K562 (cell line): ENCODE results near the gene HDAC5. TPM values are rescaled to one million over a fixed set of nuclear protein-coding genes. Genes with fewer than 3 reads are reported as not detected.

ENCODE experiments used
- ARID4B ChIP-seq: sonication (generic); formaldehyde crosslinking; IDR thresholded peaks from 2 replicates; pipeline ENCODE4 v1.8.0; 2022; ENCODE audit warnings: mild to moderate bottlenecking, missing genetic modification reagents
- ATF1 ChIP-seq, 2 experiments: fragments of 450-650 bp in 1 of 2; IDR thresholded peaks; 2 replicates each; pipeline ENCODE4 v1.6.1; 2016; ENCODE audit warnings: missing compliant biosample characterization in 1 of 2, missing genetic modification characterization in 1 of 2
- CTCFL ChIP-seq: IDR thresholded peaks from 2 replicates; pipeline ENCODE4 v1.6.1; 2011; ENCODE audit warnings: borderline replicate concordance, low read depth, mild to moderate bottlenecking, moderate library complexity, low read length; ENCODE audit not compliant: insufficient read depth, poor library complexity, severe bottlenecking
- EP300 ChIP-seq: IDR thresholded peaks from 2 replicates; pipeline ENCODE4 v1.6.1; 2012; ENCODE audit warnings: low read length, improper control_type of control experiment
- ETS2 ChIP-seq: IDR thresholded peaks from 2 replicates; pipeline ENCODE4 v1.6.1; 2016; ENCODE audit warnings: borderline replicate concordance, missing genetic modification characterization, mild to moderate bottlenecking, moderate library complexity, missing compliant biosample characterization; ENCODE audit not compliant: poor library complexity, severe bottlenecking
- HDAC8 ChIP-seq: fragments of 450-650 bp; IDR thresholded peaks from 2 replicates; pipeline ENCODE4 v1.6.1; 2016; ENCODE audit warnings: mild to moderate bottlenecking, missing genetic modification characterization, moderate library complexity, missing compliant biosample characterization
- HNRNPH1 ChIP-seq: fragments of 200-400 bp; formaldehyde crosslinking; optimal IDR thresholded peaks from 2 replicates; pipeline ENCODE3; 2017; ENCODE audit warnings: low read depth, mild to moderate bottlenecking, low read length, moderate library complexity
- MECOM ChIP-seq: fragments of 250-450 bp; sonication (Bioruptor Pico); IDR thresholded peaks from 2 replicates; pipeline ENCODE4 v1.8.0; 2022; ENCODE audit warnings: inconsistent platforms
- MYNN ChIP-seq, 2 experiments: sonication (generic); formaldehyde crosslinking in 1 of 2; IDR thresholded peaks; 2 replicates each; pipeline versions ENCODE4 v1.5.0 to v1.6.1; 2016 to 2020; ENCODE audit warnings: antibody characterized with exemption in 1 of 2, missing genetic modification reagents in 1 of 2
- NBN ChIP-seq: fragments of 450-650 bp; IDR thresholded peaks from 2 replicates; pipeline ENCODE4 v1.6.1; 2016; ENCODE audit warnings: low read depth, mild to moderate bottlenecking
- NR4A1 ChIP-seq, 2 experiments: fragments of 250-450 bp in 1 of 2; fragments of 450-650 bp in 1 of 2; sonication (Bioruptor Pico) in 1 of 2; IDR thresholded peaks; 2 replicates each; pipeline versions ENCODE4 v1.4.0 to v1.6.1; 2016 to 2020; ENCODE audit warnings: mild to moderate bottlenecking in 2 of 2, missing compliant biosample characterization in 1 of 2, missing genetic modification characterization in 1 of 2, moderate library complexity in 1 of 2
- POLR2G ChIP-seq: fragments of 200-400 bp; formaldehyde crosslinking; IDR thresholded peaks from 2 replicates; pipeline ENCODE4 v1.6.1; 2017; ENCODE audit warnings: low read depth, mild to moderate bottlenecking, antibody characterized with exemption, low read length, moderate library complexity
- PURB ChIP-seq: sonication (generic); formaldehyde crosslinking; IDR thresholded peaks from 2 replicates; pipeline ENCODE4 v1.9.0; 2021; ENCODE audit warnings: low read depth, mild to moderate bottlenecking, missing genetic modification reagents
- SIN3A ChIP-seq, 2 experiments: fragments of 150-350 bp in 1 of 2; IDR thresholded peaks; 2 replicates each; pipeline ENCODE4 v1.6.1; 2011 to 2016; ENCODE audit warnings: borderline replicate concordance in 2 of 2, low read depth in 2 of 2, low read length in 2 of 2, mild to moderate bottlenecking in 2 of 2, moderate library complexity in 2 of 2; ENCODE audit not compliant: control insufficient read depth in 1 of 2
- SMARCA4 ChIP-seq: fragments of 450-650 bp; IDR thresholded peaks from 2 replicates; pipeline ENCODE4 v1.6.1; 2016
- SP1 ChIP-seq: sonication (generic); formaldehyde crosslinking; IDR thresholded peaks from 2 replicates; pipeline ENCODE4 v1.8.1; 2022; ENCODE audit warnings: mild to moderate bottlenecking, missing genetic modification reagents
- SREBF2 ChIP-seq: sonication (generic); formaldehyde crosslinking; IDR thresholded peaks from 2 replicates; pipeline ENCODE4 v1.4.0; 2020; ENCODE audit warnings: mild to moderate bottlenecking, missing genetic modification reagents
- TAF1 ChIP-seq: IDR thresholded peaks from 2 replicates; pipeline ENCODE4 v1.6.1; 2011; ENCODE audit warnings: mild to moderate bottlenecking, low read length, moderate library complexity; ENCODE audit not compliant: insufficient read depth, control insufficient read depth, severe bottlenecking; ENCODE audit errors: extremely low read depth
- ZNF282 ChIP-seq: sonication (generic); formaldehyde crosslinking; IDR thresholded peaks from 2 replicates; pipeline ENCODE4 v1.8.1; 2023; ENCODE audit warnings: missing genetic modification reagents
- ZNF444 ChIP-seq: fragments of 250-450 bp; sonication (Bioruptor Pico); IDR thresholded peaks from 2 replicates; pipeline ENCODE4 v1.4.0; 2020; ENCODE audit warnings: mild to moderate bottlenecking, moderate library complexity
- ZNF764 ChIP-seq: fragments of 250-450 bp; sonication (Bioruptor Pico); IDR thresholded peaks from 2 replicates; pipeline ENCODE4 v1.4.0; 2020; ENCODE audit warnings: low read depth, mild to moderate bottlenecking, moderate library complexity
- polyA plus RNA-seq, 8 experiments: library from polyadenylated mRNA; depleted of rRNA in 4 of 8; stranded (reverse) in 5 of 8; unstranded in 3 of 8; fragments of >200 nt; fragmentation: Nextera tagmentation in 2 of 8; fragmentation: Illumina TruSeq in 1 of 8; extraction: Ambion mirVana in 2 of 8; extraction: Trizol in 1 of 8; gene quantifications; 2 replicates each; pipeline versions ENCODE4 v1.2.1 to v1.2.3, GENCODE V29; 2011 to 2014; ENCODE audit warnings: inconsistent platforms in 1 of 8, missing spikeins in 1 of 8
- total RNA-seq, 7 experiments: library from RNA; depleted of rRNA in 6 of 7; stranded (reverse); fragments of >200 nt in 6 of 7; fragmentation: Illumina TruSeq in 2 of 7; extraction: Trizol in 2 of 7; gene quantifications; 2 replicates each; pipeline versions ENCODE4 v1.2.1 to v1.2.3, GENCODE V29; 2011 to 2021; ENCODE audit warnings: low replicate concordance in 1 of 7

Gene HDAC5
- total and polyA plus RNA-seq, 9 of the 15 experiments (the other 6 are each of a cell fraction or from before 2014, with no cell fraction given): 0.45 to 26.2 (median 16.4) TPM

GRCh38 chr17:44110823-44111633, 12.4 kb downstream of the HDAC5 start (continued):
- 0 out of 2 replicates have a peak, but pooled peaks have one; percentile 34 for TF ChIP-seq NBN
- peak; percentile 76 for TF ChIP-seq MYNN (IDR thresholded peaks at IDR 0.05)
- TF ChIP-seq MYNN (CRISPR knock-in tag; IDR thresholded peaks at IDR 0.05): no peak
- TF ChIP-seq PURB (CRISPR knock-in tag): no peak
- TF ChIP-seq ARID4B (CRISPR knock-in tag): no peak
- TF ChIP-seq ETS2 (tag): no peak
- no peak for TF ChIP-seq ZNF282
- TF ChIP-seq SIN3A (IDR thresholded peaks at IDR 0.05; ENCODE audit: borderline replicate concordance in 2 of 2, control insufficient read depth in 1 of 2, low read depth in 2 of 2, low read length in 2 of 2): peak in 1 of 2 experiments; percentile 40; a peak in 1 of 4 replicates
- TF ChIP-seq ZNF764 (CRISPR knock-in tag): no peak
- no peak for TF ChIP-seq CTCFL
- TF ChIP-seq SREBF2 (CRISPR knock-in tag): no peak
- no peak for TF ChIP-seq HDAC8
- TF ChIP-seq SP1 (CRISPR knock-in tag): peak; percentile 69
- peak; percentile 79 for TF ChIP-seq POLR2G
- TF ChIP-seq TAF1: peak; percentile 31
- TF ChIP-seq MECOM (CRISPR knock-in tag): no peak
- no peak for TF ChIP-seq ATF1 (CRISPR knock-in tag; IDR thresholded peaks at IDR 0.05)
- no peak for TF ChIP-seq ATF1 (tag; IDR thresholded peaks at IDR 0.05)
- TF ChIP-seq NR4A1 (CRISPR knock-in tag; IDR thresholded peaks at IDR 0.05): no peak
- TF ChIP-seq NR4A1 (tag; IDR thresholded peaks at IDR 0.05): no peak
- TF ChIP-seq SMARCA4: no peak
- peak; percentile 33 for TF ChIP-seq ZNF444 (CRISPR knock-in tag)
- no peak for TF ChIP-seq HNRNPH1
- peak; percentile 42; the same call in 1 of the 2 replicates for TF ChIP-seq EP300
